Activated CD8-positive, alpha-beta memory T cell treated with anti-CD3 and anti-CD28 coated beads for 1 hour (primary cell): ENCODE results near the gene MAN1B1.
A peak's percentile ranks its signal among the peaks of the same experiment; 100 is the strongest.
"Not testable (repeated sequence)": the region's sequence is repeated elsewhere in the genome, so short reads cannot be mapped to it uniquely, and the experiment has no call there.

Experiments
- DNase-seq, 2 donors: peaks; one replicate each; pipeline ENCODE4 v3.0.0-alpha.2; 2020; ENCODE audit warnings: low read depth in 1 of 2; ENCODE audit errors: extremely low read depth in 1 of 2

MAN1B1 gene

GRCh38 chr9:137110147-137110910 lies 23.5 kb downstream of the MAN1B1 start:
- DNase-seq, result no peak

GRCh38 chr9:137110911-137111787 lies 24.4 kb downstream of the MAN1B1 start:
- no peak for DNase-seq

- DNase-seq, result no peak
Observed at GRCh38 chr9:137111788-137112563, 25.2 kb downstream of the MAN1B1 start.

- no peak for DNase-seq
Observed at GRCh38 chr9:137112564-137113384, 26.0 kb downstream of the MAN1B1 start.

GRCh38 chr9:137113385-137114159 lies 26.8 kb downstream of the MAN1B1 start:
- no peak for DNase-seq

- no peak for DNase-seq
Observed at GRCh38 chr9:137114220-137114612, 27.4 kb downstream of the MAN1B1 start.

- DNase-seq, result peak; percentile 40 to 75
Observed at GRCh38 chr9:137114613-137115393, 28.0 kb downstream of the MAN1B1 start, which contains the start of gene DPP7. Gene DPP7 (minus strand): TSS chr9:137114733. CDS start chr9:137114713, 20 bp downstream.

- DNase-seq, result no peak
Observed at GRCh38 chr9:137115394-137116026, 28.7 kb downstream of the MAN1B1 start.

GRCh38 chr9:137116027-137116507 lies 29.3 kb downstream of the MAN1B1 start:
- no peak for DNase-seq

GRCh38 chr9:137116728-137117127 lies 29.9 kb downstream of the MAN1B1 start:
- no peak for DNase-seq

GRCh38 chr9:137117269-137117731 lies 30.5 kb downstream of the MAN1B1 start:
- DNase-seq, result no peak

- DNase-seq, result not testable (repeated sequence)
Observed at GRCh38 chr9:137118092-137118603, 31.4 kb downstream of the MAN1B1 start.

- DNase-seq, result not testable (repeated sequence)
Observed at GRCh38 chr9:137121927-137122795, 35.4 kb downstream of the MAN1B1 start.

GRCh38 chr9:137122796-137123467 lies 36.1 kb downstream of the MAN1B1 start:
- not testable (repeated sequence) for DNase-seq

GRCh38 chr9:137123468-137123837 lies 36.7 kb downstream of the MAN1B1 start:
- no peak for DNase-seq

GRCh38 chr9:137123952-137124462 lies 37.2 kb downstream of the MAN1B1 start:
- DNase-seq, result not testable (repeated sequence)
